Hippocampal formation (tissue), 2 donors: ENCODE results near the gene TMEM52.
A peak's percentile ranks its signal among the peaks of the same experiment; 100 is the strongest.

Source experiments
- DNase-seq, 2 donors: peaks; one replicate each; lab custom pipeline; 2025; lab: John Stamatoyannopoulos, UW

The TMEM52 gene

GRCh38 chr1:1914971-1915692, 3.9 kb downstream of the TMEM52 start, which contains the start of gene CALML6:
Gene CALML6, plus strand, starts transcription at chr1:1915260. Its CDS starts 21 bp downstream, at chr1:1915281.
- no peak for DNase-seq

DNA sequence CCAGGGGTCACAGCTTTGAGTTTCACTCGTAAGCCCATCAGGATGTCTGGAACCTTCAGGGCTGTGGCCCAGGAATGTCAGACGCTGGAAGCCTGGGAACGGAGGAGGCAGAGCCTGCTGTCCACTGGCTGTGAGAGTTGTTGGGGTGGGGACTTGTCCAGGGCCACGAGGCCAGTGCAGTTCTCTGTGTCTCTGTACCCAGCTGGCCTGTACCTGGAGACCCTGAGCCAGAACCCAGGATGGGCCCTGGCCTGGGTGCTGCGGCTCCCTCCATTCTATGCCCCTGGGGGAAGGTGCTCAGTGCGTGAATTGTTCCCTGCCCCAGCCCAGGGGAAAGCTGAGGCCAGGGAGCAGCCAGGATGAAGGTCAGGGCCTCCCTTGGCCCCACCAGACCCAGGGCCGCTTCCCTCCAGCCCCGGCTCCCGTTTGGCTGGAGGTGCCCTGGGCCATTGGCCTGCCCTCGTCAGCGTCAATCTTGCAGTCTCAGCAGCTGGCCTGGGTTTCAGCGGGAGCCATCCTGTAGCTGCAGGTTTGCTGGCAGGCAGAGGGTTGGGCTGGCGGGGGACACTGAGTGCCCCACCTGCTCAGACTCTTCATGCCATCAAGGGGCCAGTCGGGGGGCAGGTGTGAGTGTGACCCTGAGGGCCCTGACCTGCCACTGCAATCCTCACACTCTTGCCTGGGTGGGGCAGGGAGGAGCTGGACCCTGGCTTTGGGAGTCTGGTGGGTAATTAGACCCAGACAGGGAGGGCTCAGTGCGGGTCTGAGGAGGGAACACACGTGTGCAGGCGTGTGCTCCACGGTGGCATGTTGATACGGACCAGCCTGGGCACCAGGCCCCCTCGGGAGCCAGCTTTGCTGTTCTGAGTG, 4.7 kb downstream of the TMEM52 start:
- no peak for DNase-seq

GRCh38 chr1:1911350-1912041, 7.6 kb downstream of the TMEM52 start:
- no peak for DNase-seq

DNA sequence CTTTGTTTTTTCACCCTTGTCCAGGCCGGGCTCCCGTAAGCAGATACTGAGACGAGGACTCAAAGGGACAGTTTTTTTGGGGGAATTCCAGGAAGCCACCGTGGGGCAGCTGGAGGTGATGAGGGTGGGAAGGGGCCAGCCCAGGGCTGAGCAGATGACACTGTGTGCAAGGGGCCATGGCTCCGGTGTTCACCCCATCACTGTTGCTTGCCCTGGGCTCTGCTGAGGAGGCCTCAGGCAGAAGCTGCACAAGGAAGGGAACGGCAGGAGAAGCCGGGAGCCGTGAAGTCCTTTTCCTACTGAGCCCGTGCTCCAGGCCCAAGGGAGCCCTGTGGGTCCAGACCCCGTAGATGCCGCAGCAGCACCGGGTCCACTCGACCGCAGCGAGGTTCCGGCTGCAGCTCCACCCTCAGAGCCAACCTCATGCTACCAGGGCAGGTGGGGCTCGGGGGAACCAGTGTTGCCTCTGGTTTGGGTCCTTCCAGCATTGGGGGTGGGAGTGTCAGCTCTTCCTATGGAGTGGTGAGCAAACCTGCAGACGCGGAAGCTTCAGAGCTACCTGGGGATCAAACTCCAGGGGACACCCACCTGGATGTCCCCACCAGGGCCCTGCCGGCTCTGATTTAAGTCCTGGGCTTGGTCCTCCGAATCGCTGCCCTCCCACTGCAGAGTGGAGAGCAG, 8.3 kb downstream of the TMEM52 start:
- no peak for DNase-seq

- DNase-seq = no peak
Measured at GRCh38 chr1:1910033-1910465, 9.0 kb downstream of the TMEM52 start.

DNA sequence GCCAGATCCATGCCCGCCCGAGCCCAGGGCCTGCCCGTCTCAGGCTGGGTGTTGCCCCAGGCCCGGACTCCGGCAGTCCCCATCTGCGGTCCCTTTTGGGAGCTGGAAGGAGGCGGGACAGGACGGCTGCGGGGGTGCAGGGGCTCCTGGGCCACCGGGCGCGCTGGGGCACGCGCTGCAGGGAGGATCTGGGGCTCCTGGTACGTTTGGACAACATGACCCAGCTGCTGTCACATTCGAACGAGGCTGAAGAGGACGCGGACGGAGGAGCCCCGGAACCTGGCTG, 10.6 kb downstream of the TMEM52 start:
- no peak for DNase-seq

GRCh38 chr1:1907098-1907736, 11.9 kb downstream of the TMEM52 start:
- DNase-seq = no peak

- peak; percentile 74 to 81 for DNase-seq
Measured at GRCh38 chr1:1906185-1907097, 12.6 kb downstream of the TMEM52 start.

DNA sequence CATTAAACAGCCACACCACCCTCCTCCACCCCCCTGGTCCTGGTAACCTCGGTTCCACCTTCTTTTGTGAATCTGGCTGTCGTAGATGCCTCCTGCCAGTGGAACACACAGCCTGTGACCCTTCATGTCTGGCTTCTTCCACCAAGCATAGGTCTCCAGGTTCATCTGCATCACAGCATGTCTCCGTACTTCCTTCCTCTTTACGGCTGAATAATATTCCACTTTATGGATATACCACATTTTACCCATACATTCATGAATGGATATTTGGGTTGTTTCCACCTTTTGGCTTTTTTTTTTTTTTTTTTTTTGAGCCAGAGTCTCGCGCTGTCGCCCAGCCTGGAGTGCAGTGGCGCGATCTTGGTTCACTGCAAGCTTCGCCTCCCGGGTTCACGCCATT, 15.9 kb downstream of the TMEM52 start:
- DNase-seq = no peak

DNA sequence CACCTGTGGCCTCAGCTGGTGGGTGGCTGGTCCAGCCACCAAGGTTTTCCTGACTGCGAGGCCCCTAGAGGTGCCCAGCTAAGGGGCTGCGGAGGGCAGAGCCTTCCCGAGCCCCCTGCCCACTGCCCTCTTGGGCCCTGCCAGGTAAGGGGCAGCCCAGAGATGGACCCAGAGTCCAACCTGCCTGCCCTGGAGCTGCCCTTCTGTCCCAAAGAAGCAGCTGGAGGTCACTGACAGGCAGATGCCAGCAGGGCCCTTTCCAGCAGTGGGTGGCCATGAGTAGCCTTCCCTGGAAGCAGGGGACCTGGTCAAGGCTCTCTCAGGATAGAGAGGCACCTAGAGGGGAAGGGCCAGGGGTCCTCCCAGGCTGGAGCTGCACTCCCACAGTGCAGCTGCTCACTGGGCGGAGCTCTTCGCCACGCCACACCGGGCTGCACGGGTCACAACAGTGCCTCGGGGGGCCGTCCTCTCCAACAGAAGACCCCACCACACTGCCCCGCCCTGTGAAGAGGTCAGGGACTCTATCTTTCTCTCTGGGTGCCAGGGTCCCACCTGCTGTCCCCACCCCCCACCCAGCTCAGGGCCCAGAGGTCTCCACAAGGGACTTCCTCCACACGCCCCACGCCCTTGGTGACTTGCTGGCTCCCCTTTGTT, 17.3 kb downstream of the TMEM52 start:
- no peak for DNase-seq

DNA sequence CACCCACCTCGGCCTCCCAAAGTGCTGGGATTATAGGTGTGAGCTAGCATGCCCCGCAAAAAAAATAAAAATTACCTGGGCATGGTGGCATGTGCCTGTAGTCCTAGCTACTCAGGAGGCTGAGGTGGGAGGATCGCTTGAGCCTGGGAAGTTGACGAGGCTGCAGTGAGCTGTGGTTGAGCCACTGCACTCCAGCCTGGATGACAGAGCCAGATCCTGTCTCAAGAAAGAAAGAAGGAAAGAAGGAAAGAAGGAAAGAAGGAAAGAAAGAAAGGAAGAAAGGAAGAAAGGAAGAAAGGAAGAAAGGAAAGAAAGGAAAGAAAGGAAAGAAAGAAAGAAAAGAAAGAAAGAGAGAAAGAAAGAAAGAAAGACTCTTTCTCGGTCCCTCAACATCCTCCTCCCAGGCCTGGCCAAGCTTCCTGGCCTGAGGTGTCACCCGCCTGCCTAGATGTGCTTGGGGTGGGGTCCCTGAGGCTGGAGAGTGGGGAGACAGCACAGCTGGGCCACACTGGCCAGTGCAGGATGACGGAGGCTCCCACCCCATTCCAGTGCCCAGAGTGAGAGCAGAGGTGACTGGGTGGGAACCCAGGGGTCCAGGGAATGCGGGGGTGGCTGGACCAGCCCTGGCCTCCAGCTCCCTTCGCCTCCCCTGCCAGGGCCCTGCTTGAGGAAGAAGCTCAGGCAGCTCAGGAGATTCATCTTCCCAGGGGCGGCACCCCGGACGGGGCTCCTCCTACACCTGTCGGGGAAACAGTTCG, 18.0 kb downstream of the TMEM52 start:
- DNase-seq = no peak

DNA sequence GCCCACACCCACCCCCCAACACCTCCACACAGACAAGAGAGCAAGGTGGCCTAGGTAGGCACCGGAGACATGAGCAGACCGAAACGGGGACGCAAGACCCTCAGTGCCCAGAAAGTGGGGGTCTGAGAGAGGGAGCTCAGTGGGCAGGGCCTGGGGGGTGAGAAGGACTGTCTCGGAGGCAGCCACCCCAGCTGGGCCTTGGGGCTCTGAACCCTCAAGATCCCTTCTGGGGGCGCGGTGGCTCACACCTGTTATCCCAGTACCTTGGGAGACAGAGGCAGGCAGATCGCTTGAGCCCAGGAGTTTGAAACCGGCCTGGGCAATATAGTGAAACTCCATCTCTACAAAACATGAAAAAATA, 19.1 kb downstream of the TMEM52 start:
- no peak for DNase-seq

GRCh38 chr1:1899266-1899966, 19.7 kb downstream of the TMEM52 start:
- no peak for DNase-seq

- no peak for DNase-seq
Measured at GRCh38 chr1:1898246-1898933, 20.7 kb downstream of the TMEM52 start.

- DNase-seq = no peak
Measured at GRCh38 chr1:1895456-1896336, 23.4 kb downstream of the TMEM52 start.

DNA sequence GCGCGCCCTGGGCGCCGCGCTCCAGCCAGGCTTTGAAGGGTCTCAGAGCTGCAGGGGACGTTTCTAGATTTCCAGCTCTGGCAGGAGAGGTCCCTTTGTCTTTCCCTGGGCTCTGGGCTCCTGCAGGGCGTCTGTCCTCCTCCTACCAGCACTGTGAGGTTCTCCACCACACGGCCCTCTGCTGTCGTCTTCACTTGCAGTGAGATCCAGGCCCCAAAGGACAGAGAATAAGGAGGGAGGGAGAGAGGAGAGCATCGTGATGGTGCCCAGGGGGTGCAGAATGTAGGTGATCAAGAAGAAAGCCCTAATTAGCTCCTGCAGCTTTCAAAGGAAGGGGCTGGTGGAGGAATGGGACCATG, 24.0 kb downstream of the TMEM52 start:
- no peak for DNase-seq

- DNase-seq = no peak
Measured at GRCh38 chr1:1894354-1895059, 24.6 kb downstream of the TMEM52 start.
